T-helper 22 cell (primary cell): ENCODE measurements around the gene TRIM5.
"Not testable (repeated sequence)": the region's sequence is repeated elsewhere in the genome, so short reads cannot be mapped to it uniquely, and the experiment has no call there.

Source experiments
- DNase-seq: peaks from one replicate; pipeline ENCODE4 v3.0.0-alpha.2; 2020; ENCODE audit warnings: low read depth

The TRIM5 gene

DNA sequence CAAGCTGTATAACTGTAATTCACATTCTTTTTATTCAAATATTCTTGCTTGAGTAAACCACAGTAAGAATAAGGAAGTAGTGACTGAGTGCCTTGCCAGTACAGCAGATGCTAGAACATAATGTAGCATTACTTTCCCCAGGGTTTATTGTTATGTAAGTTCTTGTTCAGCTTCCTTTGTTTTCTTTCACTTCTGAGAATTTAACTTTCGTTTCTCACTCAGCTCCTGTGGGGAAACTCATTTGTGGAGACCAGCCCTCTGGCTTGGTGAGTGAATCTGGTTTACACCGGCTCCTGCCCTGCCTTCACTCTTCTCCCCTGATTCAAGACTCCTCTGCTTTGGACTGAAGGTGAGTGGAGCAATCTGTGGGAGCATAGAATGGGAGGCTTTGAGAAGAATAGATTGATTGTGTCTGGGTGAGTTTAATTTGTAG lies 4.7 kb upstream of the TRIM5 start, which contains the start of gene TRIM22:
Gene TRIM22 (plus strand): TSS at position 240 of the 433 bp plus-strand sequence. CDS start 6,443 bp downstream, outside the sequence.
- DNase-seq: peak; percentile 5

DNA sequence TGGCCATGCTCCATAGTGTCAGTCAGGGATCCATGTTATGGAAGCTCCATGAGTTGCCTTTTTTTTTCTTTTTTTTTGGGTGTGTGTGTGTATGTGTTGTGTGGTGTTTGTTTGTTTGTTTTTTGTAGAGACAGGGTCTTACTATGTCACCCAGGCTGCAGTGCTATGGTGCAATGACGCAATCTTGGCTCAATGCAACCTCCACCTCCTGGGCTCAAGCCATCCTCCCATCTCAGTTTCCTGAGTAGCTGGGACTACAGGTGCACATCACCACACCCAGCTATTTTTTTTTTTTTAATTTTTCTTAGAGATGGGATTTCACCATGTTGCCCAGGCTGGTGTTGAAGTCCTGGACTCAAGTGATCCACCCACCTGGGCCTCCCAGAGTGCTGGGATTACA lies 3.6 kb upstream of the TRIM5 start:
- no peak for DNase-seq

DNA sequence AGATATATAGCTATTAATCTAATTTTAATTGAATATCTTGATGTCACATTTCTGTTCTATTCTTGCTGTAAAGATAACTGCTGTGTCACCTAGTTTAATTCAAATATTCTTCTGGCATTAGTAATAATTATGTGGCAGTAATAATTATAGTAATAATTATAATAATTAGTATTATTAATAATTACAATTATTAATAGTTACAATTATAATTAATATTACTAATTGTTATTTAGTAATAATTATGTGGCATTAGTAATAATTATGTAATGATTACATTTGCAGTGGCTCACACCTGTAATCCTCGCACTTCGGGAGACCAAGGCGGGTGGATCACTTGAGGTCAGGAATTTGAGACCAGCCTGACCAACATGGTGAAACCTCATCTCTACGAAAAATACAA lies 1.6 kb upstream of the TRIM5 start:
- DNase-seq: no peak

DNA sequence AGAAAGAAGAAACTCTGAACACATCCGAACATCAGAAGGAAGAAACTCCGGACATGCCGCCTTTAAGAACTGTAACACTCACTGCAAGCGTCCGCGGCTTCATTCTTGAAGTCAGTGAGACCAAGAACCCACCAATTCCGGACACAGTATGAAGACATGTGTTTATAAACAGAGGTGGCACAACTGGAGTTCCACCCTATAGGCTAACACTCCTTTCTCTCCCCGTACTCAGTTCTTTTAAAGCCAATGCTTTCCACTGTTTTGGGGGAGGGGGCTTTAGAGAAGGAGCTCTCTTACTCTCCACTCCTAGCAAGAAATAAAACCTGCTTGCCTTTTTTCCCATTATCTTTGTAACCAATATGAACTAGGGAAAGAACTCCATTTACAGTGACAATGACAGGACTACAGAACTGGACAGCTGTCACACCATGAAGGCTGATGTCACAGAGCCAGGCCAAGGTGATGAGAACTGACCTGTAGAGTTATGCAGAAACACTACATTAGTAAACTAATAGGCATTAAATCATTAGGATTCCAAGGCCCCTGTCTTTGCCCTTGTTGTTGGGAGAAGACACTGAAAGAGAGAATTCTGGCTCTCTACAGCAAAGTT lies 733 bp downstream of the TRIM5 start:
- DNase-seq: no peak

DNA sequence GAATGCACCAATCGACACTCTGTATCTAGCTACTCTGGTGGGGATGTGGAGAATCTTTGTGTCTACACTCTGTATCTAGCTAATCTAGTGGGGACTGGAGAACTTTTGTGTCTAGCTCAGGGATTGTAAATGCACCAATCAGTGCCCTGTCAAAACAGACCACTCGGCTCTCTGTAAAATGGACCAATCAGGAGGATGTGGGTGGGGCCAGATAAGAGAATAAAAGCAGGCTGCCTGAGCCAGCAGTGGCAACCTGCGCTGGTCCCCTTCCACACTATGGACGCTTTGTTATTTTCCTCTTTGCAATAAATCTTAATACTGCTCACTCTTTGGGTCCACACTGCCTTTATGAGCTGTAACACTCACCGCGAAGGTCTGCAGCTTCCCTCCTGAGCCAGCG lies 1.3 kb downstream of the TRIM5 start:
- not testable (repeated sequence) for DNase-seq

DNA sequence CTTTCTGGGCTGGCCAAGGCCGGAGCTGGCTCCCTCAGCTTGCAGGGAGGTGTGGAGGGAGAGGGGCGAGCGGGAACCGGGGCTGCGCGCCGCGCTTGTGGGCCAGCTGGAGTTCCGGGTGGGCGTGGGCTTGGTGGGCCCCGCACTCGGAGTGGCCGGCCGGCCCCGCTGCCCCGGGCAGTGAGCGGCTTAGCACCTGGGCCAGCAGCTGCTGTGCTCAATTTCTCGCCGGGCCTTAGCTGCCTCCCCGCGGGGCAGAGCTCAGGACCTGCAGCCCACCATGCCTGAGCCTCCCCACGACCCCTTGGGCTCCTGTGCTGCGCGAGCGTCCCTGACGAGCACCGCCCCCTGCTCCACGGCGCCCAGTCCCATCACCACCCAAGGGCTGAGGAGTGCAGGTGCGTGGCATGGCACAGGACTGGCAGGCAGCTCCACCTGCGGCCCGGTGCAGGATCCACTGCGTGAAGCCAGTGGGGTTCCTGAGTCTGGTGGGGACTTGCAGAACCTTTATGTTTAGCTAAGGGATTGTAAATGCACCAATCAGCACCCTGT lies 1.9 kb downstream of the TRIM5 start:
- DNase-seq: not testable (repeated sequence)

DNA sequence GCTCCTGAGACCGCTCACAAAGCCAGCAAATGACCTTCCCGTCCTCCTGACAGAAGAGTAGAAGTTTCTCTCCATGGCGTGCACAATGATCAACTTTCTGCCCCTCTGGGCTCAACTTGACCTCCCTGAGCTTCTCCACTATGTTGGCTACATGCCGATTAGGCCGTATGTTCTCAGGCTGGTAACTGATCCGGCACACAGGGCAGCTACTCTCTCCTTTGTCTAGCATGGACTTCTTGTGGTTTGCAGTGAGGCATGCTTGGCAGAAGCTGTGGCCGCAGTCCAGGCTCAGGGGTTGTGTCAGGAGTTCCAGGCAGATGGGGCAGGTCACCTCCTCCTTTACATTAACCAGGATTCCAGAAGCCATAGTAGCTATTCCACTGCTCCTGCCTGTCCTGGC lies 5.1 kb downstream of the TRIM5 start:
- DNase-seq: no peak

DNA sequence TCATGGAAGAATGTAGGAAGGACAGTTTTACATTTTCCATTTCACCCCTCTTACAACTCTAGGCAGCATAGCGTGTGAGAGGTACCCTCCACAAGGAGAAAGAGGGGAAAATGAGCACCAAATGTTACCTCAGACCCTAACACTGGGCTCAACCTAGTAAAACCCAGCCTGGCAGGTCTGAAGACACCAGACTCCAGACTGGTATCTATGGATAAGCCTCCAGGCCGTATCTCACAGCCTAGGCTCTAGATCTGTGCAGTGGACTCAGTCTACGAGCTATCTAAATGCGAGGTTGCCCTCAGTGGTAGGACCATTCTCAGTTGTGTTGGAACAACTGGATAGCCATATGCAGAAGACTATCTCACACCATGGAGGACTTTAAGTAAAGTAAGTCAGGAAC lies 10.5 kb downstream of the TRIM5 start:
- no peak for DNase-seq

DNA sequence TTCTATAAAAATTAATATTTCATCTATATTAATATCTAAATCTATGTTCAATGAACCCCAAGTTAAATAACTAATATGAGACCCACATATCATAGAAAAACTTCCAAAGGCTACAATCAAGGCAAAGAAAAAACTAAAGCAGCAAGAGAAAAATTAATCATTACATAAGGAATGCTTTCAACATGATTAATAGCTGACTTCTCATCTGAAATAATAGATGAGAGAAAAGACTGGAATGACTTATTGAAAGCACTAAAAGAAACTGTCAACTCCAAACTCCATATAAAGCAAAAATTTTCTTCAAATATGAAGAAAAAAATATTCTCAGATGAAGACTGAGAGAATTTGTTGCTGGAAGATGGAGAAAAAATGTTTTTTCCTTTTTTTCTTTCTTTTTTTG lies 13.0 kb downstream of the TRIM5 start:
- DNase-seq: no peak

DNA sequence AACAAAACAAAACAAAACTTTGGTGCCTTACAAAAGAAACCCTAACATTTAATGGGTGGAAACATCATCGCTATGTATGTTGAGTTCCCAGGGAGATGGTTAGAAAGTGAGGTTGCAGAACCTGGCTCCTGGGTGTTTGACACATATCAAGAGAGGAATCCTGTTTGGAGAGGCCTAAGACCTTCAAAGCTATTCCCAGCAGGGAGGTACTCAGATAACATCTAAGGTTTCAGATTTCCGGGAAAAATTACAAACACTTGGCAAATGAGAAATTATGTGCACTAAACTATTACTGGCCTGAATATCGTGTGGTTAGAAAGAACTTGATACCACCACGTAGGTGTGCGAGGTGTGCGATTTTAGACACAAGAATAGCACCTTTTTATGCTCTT lies 18.5 kb downstream of the TRIM5 start:
- no peak for DNase-seq

DNA sequence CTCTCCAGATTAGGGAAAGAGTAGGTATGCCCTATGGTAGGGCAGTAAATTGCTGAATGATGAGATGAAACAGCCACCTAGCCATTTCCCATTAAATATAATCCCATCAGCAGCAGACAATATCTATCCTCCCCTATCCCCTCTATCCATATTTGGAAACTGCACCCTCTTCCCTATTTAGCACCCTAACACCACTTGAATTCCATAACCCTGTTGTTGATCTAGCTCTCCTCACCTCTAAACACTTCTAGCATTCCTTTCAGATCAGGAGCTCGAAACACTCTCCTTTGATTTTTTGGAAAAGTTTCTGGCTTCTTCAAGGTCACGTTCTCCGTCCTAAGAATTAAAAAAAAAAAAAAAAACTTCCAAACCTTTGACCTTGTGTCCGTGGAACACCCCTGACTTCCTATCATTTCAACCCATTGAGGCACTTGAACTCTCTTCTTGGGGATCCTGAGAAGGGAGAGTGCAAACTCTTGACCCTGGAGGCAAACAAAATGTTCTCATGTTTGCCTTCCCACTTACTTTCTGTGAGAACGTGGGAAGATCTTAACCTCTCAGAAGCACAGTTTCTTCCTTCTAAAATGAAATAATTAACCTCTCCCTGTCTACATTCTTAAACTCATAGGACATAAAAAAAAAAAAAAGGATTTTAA lies 19.0 kb downstream of the TRIM5 start:
- no peak for DNase-seq

DNA sequence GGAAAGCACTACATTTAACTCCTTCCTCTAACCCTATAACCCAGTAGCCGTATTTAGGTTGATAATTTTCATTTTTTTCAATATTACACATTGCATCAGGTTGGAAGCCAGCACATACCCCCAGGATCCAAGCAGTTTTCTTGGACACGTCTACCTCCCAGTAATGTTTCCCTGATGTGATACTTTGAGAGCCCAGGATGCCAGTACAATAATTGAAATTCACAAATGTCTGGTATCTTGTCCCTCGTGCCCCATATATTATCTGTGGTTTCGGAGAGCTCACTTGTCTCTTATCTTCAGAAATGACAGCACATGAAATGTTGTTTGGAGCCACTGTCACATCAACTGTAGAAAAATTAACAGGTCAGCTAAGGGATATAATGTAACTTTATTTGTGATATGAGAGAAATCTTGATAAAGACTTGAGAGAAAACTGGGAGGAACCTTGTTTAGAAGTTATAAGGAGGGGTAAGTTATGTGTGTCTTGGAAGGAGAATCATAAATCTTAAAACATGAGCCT lies 19.8 kb downstream of the TRIM5 start:
- DNase-seq: no peak

DNA sequence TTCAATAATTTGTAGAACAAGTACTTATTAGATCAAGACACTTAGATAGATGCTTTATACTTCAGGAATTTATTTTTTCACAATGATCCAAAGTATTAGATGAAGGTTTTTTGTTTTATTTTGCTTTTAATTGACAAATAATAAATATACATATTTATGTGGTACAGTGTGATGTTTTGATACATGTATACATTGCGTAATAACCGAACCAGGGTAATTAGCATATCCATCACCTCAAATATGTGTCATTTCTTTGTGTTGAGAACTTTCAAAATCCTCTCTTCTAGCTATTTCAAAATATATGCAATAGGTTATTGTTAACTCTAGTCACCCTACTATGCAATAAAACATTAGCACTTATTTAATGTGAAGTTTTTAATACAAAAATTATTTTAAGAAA lies 21.4 kb downstream of the TRIM5 start:
- no peak for DNase-seq

DNA sequence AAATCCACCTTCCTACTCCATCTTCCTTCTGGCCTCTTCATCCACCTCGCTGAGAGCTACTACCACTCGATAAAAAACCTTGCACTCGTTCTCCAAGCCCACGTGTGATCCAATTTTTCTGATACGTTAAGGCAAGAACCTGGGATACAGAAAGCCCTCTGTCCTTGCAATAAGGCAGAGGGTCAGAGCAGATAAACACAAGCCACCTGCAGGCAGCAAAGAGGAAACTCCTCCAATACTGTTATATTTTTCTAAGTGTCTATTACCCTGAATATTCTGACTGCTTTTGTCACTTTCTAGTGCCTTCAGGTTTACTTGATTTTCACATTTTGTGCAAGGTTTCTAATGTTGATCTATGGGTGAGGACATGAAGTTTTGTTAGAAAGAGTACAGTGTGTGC lies 26.6 kb downstream of the TRIM5 start:
- no peak for DNase-seq

DNA sequence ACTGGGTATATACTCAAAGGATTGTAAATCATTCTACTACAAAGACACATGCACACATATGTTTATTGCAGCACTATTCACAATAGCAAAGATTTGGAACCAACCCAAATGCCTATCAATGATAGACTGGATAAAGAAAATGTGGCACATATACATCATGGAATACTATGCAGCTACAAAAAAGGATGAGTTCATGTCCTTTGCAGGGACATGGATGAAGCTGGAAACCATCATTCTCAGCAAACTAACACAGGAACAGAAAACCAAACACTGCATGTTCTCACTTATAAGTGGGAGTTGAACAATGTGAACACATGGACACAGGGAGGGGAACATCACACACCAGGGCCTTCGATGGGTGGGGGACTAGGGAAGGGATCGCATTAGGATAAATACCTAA lies 27.9 kb downstream of the TRIM5 start:
- DNase-seq: not testable (repeated sequence)

DNA sequence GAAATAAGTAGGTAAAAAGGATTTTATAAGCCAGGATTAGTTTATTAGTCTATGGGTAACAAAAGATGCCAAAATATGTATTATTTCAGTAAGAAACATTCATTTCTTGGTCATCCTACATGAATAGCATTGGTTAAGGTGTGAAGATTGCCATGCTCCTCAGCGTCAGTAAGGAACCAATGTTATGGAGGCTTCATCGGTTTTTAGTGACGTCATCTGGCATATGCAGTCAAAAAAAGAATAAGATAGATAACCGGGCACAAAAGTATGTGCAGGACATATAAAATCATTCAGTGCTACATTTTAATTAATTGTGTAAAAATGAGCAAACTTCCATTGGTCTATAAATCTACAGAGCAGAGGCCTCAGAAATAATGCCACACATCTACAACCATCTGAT lies 29.4 kb downstream of the TRIM5 start:
- no peak for DNase-seq

DNA sequence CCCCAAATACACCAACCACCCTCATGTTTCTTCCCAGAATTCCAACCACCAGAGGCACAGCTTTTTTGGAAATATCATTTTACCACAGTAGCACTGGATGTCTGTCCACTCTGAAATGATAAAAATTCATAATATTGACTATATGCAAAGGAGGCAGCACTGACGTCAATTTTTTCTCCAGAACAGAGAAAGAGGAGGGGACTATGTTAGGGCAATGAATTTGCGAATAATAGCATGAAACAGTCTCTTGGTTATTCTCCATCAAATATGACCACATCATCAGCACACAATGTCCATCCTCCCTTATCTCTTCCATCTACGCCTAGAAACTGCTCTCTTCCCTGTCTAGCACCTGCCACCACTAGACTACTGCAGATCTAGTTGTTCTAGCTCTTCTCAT lies 38.7 kb downstream of the TRIM5 start:
- DNase-seq: no peak

DNA sequence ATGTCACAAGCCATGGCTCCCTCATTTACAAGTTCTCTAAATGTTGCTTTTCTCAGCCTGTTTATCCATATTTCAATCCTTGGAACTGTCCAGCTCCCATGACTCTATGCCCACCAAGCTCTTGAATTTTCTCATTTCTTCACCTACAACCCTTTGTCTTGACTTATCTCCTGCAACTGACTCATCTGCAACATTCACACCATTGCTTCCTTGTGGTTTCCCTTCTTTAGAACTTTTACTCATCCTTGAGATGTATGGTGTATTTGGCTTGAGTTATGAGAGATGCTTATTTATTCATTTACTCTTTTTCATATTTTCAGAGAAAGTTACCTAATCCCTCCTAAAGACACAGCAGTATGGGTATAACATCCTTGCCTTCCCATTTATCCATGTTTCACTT lies 41.3 kb downstream of the TRIM5 start:
- no peak for DNase-seq

DNA sequence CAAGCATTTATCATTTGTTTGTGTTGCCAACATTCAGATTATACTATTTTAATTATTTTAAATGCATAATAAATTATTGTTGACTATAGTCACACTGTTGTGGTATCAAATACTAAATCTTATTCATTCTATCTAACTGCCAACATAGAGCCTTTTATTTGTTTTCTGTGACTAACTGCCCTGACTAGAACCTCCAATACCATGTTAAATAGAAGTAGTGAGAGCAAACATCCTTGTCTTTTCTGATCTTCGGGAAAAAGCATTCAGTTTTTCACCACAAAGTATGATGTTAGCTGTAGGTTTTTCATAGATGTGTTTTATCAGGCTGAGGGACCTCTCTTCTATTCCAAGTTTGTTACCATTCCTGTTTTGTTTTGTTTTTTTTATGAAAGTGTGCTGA lies 44.9 kb downstream of the TRIM5 start:
- no peak for DNase-seq

DNA sequence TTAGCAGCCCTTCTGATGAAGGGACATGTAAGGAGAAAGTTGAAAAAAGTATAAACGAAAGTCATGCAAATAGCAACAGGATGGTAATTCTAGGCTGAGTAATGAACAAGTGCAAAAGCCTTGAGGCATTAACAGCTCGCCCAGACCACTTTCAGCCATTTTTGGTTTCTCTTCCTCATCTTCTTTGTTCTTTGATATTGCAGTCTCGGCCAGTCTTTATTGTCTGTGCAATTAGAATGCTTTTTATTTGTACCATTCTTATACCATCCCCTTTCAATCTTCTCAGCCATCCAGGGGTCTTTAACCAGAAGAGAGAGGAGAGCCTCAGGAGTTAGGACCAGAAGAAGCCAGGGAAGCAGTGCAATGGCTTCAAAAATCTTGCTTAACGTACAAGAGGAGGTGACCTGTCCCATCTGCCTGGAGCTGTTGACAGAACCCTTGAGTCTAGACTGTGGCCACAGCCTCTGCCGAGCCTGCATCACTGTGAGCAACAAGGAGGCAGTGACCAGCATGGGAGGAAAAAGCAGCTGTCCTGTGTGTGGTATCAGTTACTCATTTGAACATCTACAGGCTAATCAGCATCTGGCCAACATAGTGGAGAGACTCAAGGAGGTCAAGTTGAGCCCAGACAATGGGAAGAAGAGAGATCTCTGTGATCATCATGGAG lies 52.8 kb downstream of the TRIM5 start:
- DNase-seq: no peak

DNA sequence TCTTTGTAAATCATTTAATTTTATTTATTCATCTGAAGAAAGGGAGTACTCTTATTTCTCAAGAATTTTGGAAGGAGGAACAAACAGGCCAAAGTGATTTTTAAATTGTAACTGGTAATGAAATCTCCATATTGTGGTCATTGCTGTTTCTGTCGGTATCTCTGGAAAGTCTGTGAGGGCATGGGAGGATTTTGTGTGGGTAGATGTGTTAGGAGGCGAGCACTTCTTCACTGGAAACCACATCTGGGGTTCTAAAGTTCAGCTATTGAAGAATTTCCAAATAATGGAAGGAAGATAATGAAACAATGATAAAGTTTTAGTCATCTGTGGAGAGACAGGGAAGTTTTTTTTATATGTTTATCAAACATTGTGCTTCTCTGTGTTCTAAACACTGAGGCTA lies 53.5 kb downstream of the TRIM5 start:
- DNase-seq: no peak

DNA sequence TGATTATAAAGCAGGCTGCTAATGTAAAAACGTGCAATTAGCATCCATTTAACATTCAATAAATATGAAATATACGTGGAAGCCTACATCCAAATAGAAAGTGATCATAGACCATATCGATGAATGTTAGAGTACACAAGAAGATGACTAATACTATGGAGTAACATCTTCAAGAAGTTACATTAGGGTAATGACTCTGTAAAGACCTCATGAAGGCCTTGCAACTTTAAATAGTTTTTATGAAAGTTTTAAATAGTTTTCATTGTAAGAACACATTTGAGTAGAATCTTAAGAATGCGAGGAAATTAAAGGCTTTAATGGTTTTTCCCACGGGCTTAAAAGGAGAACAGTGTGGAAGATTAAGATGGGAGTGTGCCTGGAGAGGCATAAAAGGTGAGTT lies 58.7 kb downstream of the TRIM5 start:
- DNase-seq: no peak

DNA sequence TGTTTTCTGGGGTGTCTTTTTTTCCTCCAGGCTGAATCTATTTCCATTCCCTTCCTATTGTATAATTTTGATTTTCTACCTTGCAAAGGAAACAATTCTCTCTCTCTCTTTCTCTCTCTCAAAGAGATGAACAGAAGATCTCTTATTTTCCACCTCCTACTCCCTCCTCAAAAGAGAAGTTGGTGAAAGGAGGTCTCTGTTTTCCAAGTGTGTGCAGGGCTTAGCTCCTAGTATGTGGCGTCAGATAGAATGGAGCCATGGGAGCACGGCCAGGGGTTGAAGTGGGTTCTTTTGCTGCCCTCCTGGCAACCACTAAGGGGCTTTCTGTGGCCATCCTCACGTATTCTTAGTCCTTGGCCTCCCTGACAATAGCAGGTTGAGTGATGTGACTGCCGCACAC lies 59.6 kb downstream of the TRIM5 start:
- no peak for DNase-seq
